ENCODE measurements around the gene MAP2K5.

The MAP2K5 gene

GRCh38 chr15:67707520-67708283 is 165.2 kb downstream of the MAP2K5 start:
- TF ChIP-seq, protein P1, sequence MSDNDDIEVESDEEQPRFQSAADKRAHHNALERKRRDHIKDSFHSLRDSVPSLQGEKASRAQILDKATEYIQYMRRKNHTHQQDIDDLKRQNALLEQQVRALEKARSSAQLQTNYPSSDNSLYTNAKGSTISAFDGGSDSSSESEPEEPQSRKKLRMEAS (IDR thresholded peaks at IDR 0.05; ENCODE audit: low read depth, low read length): no peak
- TF ChIP-seq POLR2A (IDR thresholded peaks at IDR 0.05; ENCODE audit: extremely low read depth, insufficient read length) (no peak), MYC (IDR thresholded peaks at IDR 0.05; ENCODE audit: low read depth, low read length) (no peak), CTCF (IDR thresholded peaks at IDR 0.05; ENCODE audit: low read depth, low read length) (no peak)
- no peak for DNase-seq (ENCODE audit: low read depth)
- H3K4me3 ChIP-seq (ENCODE audit: low read depth, low read length): no peak overlapping the region

DNA sequence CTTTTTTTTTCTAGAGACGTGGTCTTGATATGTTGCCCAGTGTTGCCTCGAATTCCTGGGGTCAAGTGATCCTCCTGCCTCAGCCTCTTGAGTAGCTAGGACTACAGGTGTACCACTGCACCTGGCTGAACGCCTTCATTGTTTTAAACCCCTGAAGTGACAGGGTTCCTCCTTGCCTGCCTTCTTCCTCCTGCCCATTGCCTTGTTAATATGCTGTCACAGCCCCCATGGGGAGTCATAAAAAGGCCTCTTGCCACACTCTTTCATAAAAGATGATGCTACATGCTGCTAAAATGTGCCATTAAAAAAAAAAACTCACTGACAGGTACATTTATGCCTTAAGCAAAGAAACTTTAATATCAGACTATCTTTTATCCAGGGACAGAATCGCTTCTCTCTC is 166.0 kb downstream of the MAP2K5 start:
- TF ChIP-seq, protein P1 (IDR thresholded peaks at IDR 0.05; ENCODE audit: low read depth, low read length): no peak
- no peak for TF ChIP-seq POLR2A (IDR thresholded peaks at IDR 0.05; ENCODE audit: extremely low read depth, insufficient read length)
- 0 out of 2 replicates have a peak, but pooled peaks have one; percentile 14 for TF ChIP-seq MYC (IDR thresholded peaks at IDR 0.05; ENCODE audit: low read depth, low read length)
- TF ChIP-seq CTCF (IDR thresholded peaks at IDR 0.05; ENCODE audit: low read depth, low read length): no peak
- H3K4me3 ChIP-seq (ENCODE audit: low read depth, low read length): no peak overlapping the region
- peak; percentile 46 for DNase-seq (ENCODE audit: low read depth)

DNA sequence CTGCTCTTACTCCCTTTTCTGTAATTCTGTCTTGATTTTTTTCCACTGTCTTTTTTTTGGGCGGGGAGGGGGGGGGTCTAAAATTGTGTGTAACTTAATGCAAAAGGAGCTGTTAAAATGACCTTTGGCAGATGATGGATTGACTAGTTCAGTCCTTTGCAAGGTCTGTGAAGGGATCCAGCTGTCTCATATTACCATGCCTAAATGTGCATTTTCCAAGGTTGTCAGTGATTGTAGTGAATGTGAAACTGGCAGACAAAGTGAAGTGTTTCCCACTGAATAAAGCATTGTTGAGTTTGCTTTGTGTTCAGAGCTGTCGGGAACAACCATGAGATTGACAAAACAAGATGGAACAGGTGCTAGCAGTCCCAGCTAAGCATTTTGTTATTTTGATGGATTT is 172.7 kb downstream of the MAP2K5 start:
- TF ChIP-seq, protein P1 (IDR thresholded peaks at IDR 0.05; ENCODE audit: low read depth, low read length): no peak
- no peak for TF ChIP-seq CTCF (IDR thresholded peaks at IDR 0.05; ENCODE audit: low read depth, low read length)
- TF ChIP-seq MYC (IDR thresholded peaks at IDR 0.05; ENCODE audit: low read depth, low read length): no peak
- no peak for TF ChIP-seq POLR2A (IDR thresholded peaks at IDR 0.05; ENCODE audit: extremely low read depth, insufficient read length)
- no peak for DNase-seq (ENCODE audit: low read depth)
- no peak overlapping the region for H3K4me3 ChIP-seq (ENCODE audit: low read depth, low read length)

DNA sequence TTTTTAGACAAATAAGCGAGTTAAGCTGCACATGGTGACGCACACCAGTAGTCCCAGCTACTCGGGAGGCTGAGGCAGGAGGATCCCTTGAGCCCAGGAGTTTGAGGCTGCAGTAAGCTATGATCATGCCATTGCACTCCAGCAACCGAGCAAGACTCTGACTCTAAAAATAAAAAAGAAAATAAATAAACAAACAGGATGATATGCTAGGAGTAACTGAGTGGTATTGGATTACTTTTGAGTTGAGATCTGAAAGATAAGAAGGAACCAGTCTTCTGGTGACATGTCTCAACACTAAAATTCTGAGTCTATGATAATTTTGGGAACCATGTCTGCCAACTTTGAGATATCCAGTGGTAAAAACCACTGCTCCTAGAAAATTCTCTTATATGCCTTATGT is 173.7 kb downstream of the MAP2K5 start:
- no peak for DNase-seq (ENCODE audit: low read depth)
- TF ChIP-seq POLR2A (IDR thresholded peaks at IDR 0.05; ENCODE audit: extremely low read depth, insufficient read length): no peak
- no peak for TF ChIP-seq CTCF (IDR thresholded peaks at IDR 0.05; ENCODE audit: low read depth, low read length)
- TF ChIP-seq, protein P1 (IDR thresholded peaks at IDR 0.05; ENCODE audit: low read depth, low read length): no peak
- no peak for TF ChIP-seq MYC (IDR thresholded peaks at IDR 0.05; ENCODE audit: low read depth, low read length)
- H3K4me3 ChIP-seq (ENCODE audit: low read depth, low read length): no peak overlapping the region

DNA sequence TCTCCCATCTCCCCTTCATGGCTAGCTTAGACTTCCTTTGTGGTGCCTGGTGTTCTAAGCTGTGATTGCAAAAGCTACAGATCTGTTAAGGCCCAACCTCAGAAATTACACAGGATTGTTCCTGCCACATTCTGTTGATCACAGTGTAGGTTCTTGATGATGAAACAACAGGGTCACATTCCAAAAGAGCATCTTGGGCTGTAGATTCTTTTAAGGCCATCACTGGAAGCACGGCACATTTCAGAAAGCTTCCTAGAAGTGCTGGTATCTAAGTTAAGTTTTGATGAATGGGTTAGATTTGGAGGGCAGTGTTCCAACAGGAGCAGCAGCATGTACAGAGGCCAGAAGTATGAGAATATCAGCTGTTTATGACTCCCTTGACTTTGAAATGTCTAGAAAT is 175.3 kb downstream of the MAP2K5 start:
- DNase-seq (ENCODE audit: low read depth): no peak
- TF ChIP-seq CTCF (IDR thresholded peaks at IDR 0.05; ENCODE audit: low read depth, low read length) (no peak), POLR2A (IDR thresholded peaks at IDR 0.05; ENCODE audit: extremely low read depth, insufficient read length) (no peak)
- TF ChIP-seq, protein P1 (IDR thresholded peaks at IDR 0.05; ENCODE audit: low read depth, low read length): no peak
- no peak overlapping the region for H3K4me3 ChIP-seq (ENCODE audit: low read depth, low read length)
